K562 (cell line): ENCODE measurements around the gene TMEM217. TPM values are rescaled to one million over a fixed set of nuclear protein-coding genes. Genes with fewer than 3 reads are reported as not detected.

Experiments used
- CSDE1 ChIP-seq, 2 experiments: fragments of 450-650 bp; IDR thresholded peaks; 2 replicates each; pipeline ENCODE4 v1.6.1; 2016; ENCODE audit warnings: mild to moderate bottlenecking in 1 of 2
- FOSL1 ChIP-seq: fragments of 200-800 bp; sonication (Bioruptor generic); conservative IDR thresholded peaks from 2 replicates; pipeline ENCODE4 v1.6.1; 2016; ENCODE audit warnings: missing genetic modification characterization, missing compliant biosample characterization
- IFI16 ChIP-seq: fragments of 250-450 bp; sonication (Bioruptor Pico); IDR thresholded peaks from 2 replicates; pipeline ENCODE4 v2.1.2; 2022; ENCODE audit warnings: mild to moderate bottlenecking, inconsistent platforms
- MAFF ChIP-seq: IDR thresholded peaks from 2 replicates; pipeline ENCODE4 v1.6.1; 2012; ENCODE audit warnings: low read length, improper control_type of control experiment
- NELFE ChIP-seq: IDR thresholded peaks from 2 replicates; pipeline ENCODE4 v1.6.1; 2011; ENCODE audit warnings: mild to moderate bottlenecking; ENCODE audit not compliant: insufficient read depth, insufficient read length
- PPARD ChIP-seq: fragments of 250-450 bp; sonication (Bioruptor Pico); IDR thresholded peaks from 2 replicates; pipeline ENCODE4 v1.8.0; 2022; ENCODE audit warnings: inconsistent platforms, mild to moderate bottlenecking, moderate library complexity
- TGIF2 ChIP-seq: sonication (generic); formaldehyde crosslinking; IDR thresholded peaks from 2 replicates; pipeline ENCODE4 v1.8.1; 2022; ENCODE audit warnings: mild to moderate bottlenecking, missing genetic modification reagents, moderate library complexity
- WHSC1 ChIP-seq: IDR thresholded peaks from one replicate; pipeline ENCODE4 v1.6.1; 2012; ENCODE audit warnings: low read length, control low read depth, inconsistent platforms
- ZBTB7A ChIP-seq: IDR thresholded peaks from 2 replicates; pipeline ENCODE4 v1.6.1; 2011; ENCODE audit warnings: low read depth, mild to moderate bottlenecking, low read length, moderate library complexity, borderline replicate concordance; ENCODE audit not compliant: control insufficient read depth
- ZEB2 ChIP-seq: fragments of 450-650 bp; IDR thresholded peaks from 2 replicates; pipeline ENCODE4 v1.6.1; 2016
- ZNF140 ChIP-seq: fragments of 250-450 bp; sonication (Bioruptor Pico); IDR thresholded peaks from 2 replicates; pipeline ENCODE4 v1.8.0; 2021; ENCODE audit warnings: moderate library complexity, mild to moderate bottlenecking, inconsistent platforms
- ZNF224 ChIP-seq: sonication (generic); formaldehyde crosslinking; IDR thresholded peaks from 2 replicates; pipeline ENCODE4 v1.8.0; 2022; ENCODE audit warnings: mild to moderate bottlenecking, missing genetic modification reagents
- ZNF3 ChIP-seq: fragments of 250-450 bp; sonication (Bioruptor Pico); IDR thresholded peaks from 2 replicates; pipeline ENCODE4 v1.5.0; 2021; ENCODE audit warnings: mild to moderate bottlenecking, moderate library complexity
- ZNF644 ChIP-seq: fragments of 200-800 bp; sonication (Bioruptor generic); IDR thresholded peaks from 2 replicates; pipeline ENCODE4 v1.6.1; 2016; ENCODE audit warnings: low read depth, missing genetic modification characterization, missing compliant biosample characterization
- ZNF717 ChIP-seq: fragments of 250-450 bp; sonication (Bioruptor Pico); IDR thresholded peaks from 2 replicates; pipeline ENCODE4 v1.5.0; 2021
- polyA plus RNA-seq, 8 experiments: library from polyadenylated mRNA; depleted of rRNA in 4 of 8; stranded (reverse) in 5 of 8; unstranded in 3 of 8; fragments of >200 nt; fragmentation: Nextera tagmentation in 2 of 8; fragmentation: Illumina TruSeq in 1 of 8; extraction: Ambion mirVana in 2 of 8; extraction: Trizol in 1 of 8; gene quantifications; 2 replicates each; pipeline versions ENCODE4 v1.2.1 to v1.2.3, GENCODE V29; 2011 to 2014; ENCODE audit warnings: inconsistent platforms in 1 of 8, missing spikeins in 1 of 8
- total RNA-seq, 7 experiments: library from RNA; depleted of rRNA in 6 of 7; stranded (reverse); fragments of >200 nt in 6 of 7; fragmentation: Illumina TruSeq in 2 of 7; extraction: Trizol in 2 of 7; gene quantifications; 2 replicates each; pipeline versions ENCODE4 v1.2.1 to v1.2.3, GENCODE V29; 2011 to 2021; ENCODE audit warnings: low replicate concordance in 1 of 7
- TF ChIP-seq, protein P1 (sequence below), 2 experiments: fragments of 150-350 bp in 1 of 2; IDR thresholded peaks; 2 replicates each; pipeline ENCODE4 v1.6.1; 2012 to 2016; ENCODE audit warnings: low read depth in 2 of 2, low read length in 2 of 2, mild to moderate bottlenecking in 1 of 2, moderate library complexity in 1 of 2
- TF ChIP-seq, protein P2 (sequence below): fragments of 250-450 bp; sonication (Bioruptor Pico); IDR thresholded peaks from 2 replicates; pipeline ENCODE4 v1.4.0; 2020; ENCODE audit warnings: mild to moderate bottlenecking, moderate library complexity, borderline replicate concordance
- TF ChIP-seq, protein P3 (sequence below), 3 experiments: fragments of 200-800 bp in 1 of 3; sonication (Bioruptor generic) in 1 of 3; sonication (generic) in 1 of 3; formaldehyde crosslinking in 1 of 3; IDR thresholded peaks; 2 replicates each; pipeline versions ENCODE4 v1.6.1 to v1.8.0; 2016 to 2022; ENCODE audit warnings: mild to moderate bottlenecking in 2 of 3, missing compliant biosample characterization in 2 of 3, missing genetic modification characterization in 2 of 3, missing genetic modification reagents in 1 of 3
- TF ChIP-seq, protein P4 (sequence below): fragments of 250-450 bp; sonication (Bioruptor Pico); IDR thresholded peaks from 2 replicates; pipeline ENCODE4 v1.5.1; 2021; ENCODE audit warnings: mild to moderate bottlenecking

The TMEM217 gene
- total and polyA plus RNA-seq, 9 of the 15 experiments (the other 6 are each of a cell fraction or from before 2014, with no cell fraction given), result 1.3 to 8.0 (median 1.9) TPM

DNA sequence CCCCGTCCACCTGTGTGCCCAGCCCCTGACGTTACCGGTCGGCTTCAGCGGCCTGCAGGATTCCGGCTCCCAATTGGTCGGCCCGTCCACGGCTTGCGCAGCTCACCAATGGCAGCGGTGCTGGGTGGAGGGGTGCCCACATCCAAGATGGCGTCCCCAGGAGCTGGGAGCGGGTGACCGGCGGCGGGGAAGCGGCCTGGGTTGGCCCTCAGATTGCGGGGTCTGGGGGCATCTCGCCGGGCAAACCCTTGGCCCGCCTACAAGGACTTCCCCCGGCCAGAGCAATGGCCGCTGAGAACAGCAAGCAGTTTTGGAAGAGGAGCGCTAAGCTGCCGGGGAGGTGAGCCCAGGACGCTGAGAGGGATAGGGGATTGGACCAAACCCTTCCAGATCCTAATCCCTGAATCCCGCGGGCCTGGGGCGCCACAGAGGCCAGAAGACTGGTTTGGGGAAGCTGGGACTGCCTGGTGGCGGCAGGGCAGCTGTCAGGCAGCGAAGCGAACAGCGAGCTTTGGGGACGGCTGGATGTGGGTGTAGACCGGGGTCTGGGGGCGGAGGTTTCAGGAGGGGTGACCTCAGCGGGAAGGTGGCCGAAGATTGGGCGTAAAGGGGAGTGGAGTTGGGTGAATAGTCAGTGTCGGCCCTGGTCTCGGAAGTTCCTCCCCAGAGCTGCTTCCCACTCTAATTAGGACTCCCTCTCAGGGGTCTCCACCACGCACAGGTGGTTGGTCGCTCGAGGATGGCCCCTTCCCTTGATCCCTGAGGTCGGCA lies at the start of gene TMEM217, which contains the start of gene TBC1D22B (continued):
- TF ChIP-seq, protein P1, sequence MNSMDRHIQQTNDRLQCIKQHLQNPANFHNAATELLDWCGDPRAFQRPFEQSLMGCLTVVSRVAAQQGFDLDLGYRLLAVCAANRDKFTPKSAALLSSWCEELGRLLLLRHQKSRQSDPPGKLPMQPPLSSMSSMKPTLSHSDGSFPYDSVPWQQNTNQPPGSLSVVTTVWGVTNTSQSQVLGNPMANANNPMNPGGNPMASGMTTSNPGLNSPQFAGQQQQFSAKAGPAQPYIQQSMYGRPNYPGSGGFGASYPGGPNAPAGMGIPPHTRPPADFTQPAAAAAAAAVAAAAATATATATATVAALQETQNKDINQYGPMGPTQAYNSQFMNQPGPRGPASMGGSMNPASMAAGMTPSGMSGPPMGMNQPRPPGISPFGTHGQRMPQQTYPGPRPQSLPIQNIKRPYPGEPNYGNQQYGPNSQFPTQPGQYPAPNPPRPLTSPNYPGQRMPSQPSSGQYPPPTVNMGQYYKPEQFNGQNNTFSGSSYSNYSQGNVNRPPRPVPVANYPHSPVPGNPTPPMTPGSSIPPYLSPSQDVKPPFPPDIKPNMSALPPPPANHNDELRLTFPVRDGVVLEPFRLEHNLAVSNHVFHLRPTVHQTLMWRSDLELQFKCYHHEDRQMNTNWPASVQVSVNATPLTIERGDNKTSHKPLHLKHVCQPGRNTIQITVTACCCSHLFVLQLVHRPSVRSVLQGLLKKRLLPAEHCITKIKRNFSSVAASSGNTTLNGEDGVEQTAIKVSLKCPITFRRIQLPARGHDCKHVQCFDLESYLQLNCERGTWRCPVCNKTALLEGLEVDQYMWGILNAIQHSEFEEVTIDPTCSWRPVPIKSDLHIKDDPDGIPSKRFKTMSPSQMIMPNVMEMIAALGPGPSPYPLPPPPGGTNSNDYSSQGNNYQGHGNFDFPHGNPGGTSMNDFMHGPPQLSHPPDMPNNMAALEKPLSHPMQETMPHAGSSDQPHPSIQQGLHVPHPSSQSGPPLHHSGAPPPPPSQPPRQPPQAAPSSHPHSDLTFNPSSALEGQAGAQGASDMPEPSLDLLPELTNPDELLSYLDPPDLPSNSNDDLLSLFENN (IDR thresholded peaks at IDR 0.05; ENCODE audit: low read depth in 2 of 2, low read length in 2 of 2), result 0 out of 4 replicates have a peak, but pooled peaks of 1 of the 2 experiments have one; percentile 16
- TF ChIP-seq IFI16 (CRISPR knock-in tag) (no peak), ZNF644 (tag) (no peak), WHSC1 (no peak), ZBTB7A (peak; percentile 84), MAFF (no peak), FOSL1 (tag) (no peak; the same call in 1 of the 2 replicates), ZNF717 (CRISPR knock-in tag) (no peak), CSDE1 (IDR thresholded peaks at IDR 0.05) (peak in 1 of 2 experiments; percentile 73; a peak in 1 of 4 replicates), NELFE (no peak), PPARD (no peak), ZEB2 (peak; percentile 86), TGIF2 (CRISPR knock-in tag) (peak; percentile 83), ZNF140 (CRISPR knock-in tag) (no peak), ZNF3 (no peak), ZNF224 (CRISPR knock-in tag) (no peak; the same call in 1 of the 2 replicates)
- TF ChIP-seq, protein P2, sequence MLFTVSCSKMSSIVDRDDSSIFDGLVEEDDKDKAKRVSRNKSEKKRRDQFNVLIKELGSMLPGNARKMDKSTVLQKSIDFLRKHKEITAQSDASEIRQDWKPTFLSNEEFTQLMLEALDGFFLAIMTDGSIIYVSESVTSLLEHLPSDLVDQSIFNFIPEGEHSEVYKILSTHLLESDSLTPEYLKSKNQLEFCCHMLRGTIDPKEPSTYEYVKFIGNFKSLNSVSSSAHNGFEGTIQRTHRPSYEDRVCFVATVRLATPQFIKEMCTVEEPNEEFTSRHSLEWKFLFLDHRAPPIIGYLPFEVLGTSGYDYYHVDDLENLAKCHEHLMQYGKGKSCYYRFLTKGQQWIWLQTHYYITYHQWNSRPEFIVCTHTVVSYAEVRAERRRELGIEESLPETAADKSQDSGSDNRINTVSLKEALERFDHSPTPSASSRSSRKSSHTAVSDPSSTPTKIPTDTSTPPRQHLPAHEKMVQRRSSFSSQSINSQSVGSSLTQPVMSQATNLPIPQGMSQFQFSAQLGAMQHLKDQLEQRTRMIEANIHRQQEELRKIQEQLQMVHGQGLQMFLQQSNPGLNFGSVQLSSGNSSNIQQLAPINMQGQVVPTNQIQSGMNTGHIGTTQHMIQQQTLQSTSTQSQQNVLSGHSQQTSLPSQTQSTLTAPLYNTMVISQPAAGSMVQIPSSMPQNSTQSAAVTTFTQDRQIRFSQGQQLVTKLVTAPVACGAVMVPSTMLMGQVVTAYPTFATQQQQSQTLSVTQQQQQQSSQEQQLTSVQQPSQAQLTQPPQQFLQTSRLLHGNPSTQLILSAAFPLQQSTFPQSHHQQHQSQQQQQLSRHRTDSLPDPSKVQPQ, result no peak
- TF ChIP-seq, protein P3, sequence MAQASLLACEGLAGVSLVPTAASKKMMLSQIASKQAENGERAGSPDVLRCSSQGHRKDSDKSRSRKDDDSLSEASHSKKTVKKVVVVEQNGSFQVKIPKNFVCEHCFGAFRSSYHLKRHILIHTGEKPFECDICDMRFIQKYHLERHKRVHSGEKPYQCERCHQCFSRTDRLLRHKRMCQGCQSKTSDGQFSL (CRISPR knock-in tag; IDR thresholded peaks at IDR 0.05), result peak; percentile 81
- TF ChIP-seq, protein P3 (tag; IDR thresholded peaks at IDR 0.05), result no peak; a peak in 1 of 4 replicates
- TF ChIP-seq, protein P4, sequence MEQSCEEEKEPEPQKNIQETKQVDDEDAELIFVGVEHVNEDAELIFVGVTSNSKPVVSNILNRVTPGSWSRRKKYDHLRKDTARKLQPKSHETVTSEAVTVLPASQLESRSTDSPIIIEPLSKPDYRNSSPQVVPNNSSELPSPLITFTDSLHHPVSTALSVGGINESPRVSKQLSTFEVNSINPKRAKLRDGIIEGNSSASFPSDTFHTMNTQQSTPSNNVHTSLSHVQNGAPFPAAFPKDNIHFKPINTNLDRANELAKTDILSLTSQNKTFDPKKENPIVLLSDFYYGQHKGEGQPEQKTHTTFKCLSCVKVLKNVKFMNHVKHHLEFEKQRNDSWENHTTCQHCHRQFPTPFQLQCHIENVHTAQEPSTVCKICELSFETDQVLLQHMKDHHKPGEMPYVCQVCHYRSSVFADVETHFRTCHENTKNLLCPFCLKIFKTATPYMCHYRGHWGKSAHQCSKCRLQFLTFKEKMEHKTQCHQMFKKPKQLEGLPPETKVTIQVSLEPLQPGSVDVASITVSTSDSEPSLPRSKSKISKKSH (CRISPR knock-in tag), result no peak
